NCI-H1694 (cell line): Measurements from ENCODE around the gene CASP9.
A peak's percentile ranks its signal among the peaks of the same experiment; 100 is the strongest.
"Not testable (repeated sequence)": the region's sequence is repeated elsewhere in the genome, so short reads cannot be mapped to it uniquely, and the experiment has no call there.

Experiments
- DNase-seq: peaks from one replicate; lab custom pipeline; 2025; lab: John Stamatoyannopoulos, UW

CASP9 gene

GRCh38 chr1:15500184-15501178 is 23.5 kb downstream of the CASP9 start:
- no peak for DNase-seq

GRCh38 chr1:15493869-15494390 is 30.1 kb downstream of the CASP9 start:
- no peak for DNase-seq

GRCh38 chr1:15492596-15492995 is 31.4 kb downstream of the CASP9 start:
- DNase-seq: no peak

GRCh38 chr1:15491010-15491409 is 33.0 kb downstream of the CASP9 start:
- DNase-seq: not testable (repeated sequence)

GRCh38 chr1:15489052-15489736 is 34.8 kb downstream of the CASP9 start:
- DNase-seq: peak; percentile 59

GRCh38 chr1:15488371-15488770 is 35.6 kb downstream of the CASP9 start:
- no peak for DNase-seq

GRCh38 chr1:15486844-15487610 is 37.0 kb downstream of the CASP9 start:
- DNase-seq: not testable (repeated sequence)

- DNase-seq: no peak
These were observed 38.4 kb downstream of the CASP9 start for GRCh38 chr1:15485636-15486035.

- not testable (repeated sequence) for DNase-seq
These were observed 39.6 kb downstream of the CASP9 start for GRCh38 chr1:15484443-15484842.

GRCh38 chr1:15483971-15484370 is 40.0 kb downstream of the CASP9 start:
- DNase-seq: no peak

GRCh38 chr1:15482983-15483543 is 41.0 kb downstream of the CASP9 start:
- DNase-seq: not testable (repeated sequence)

GRCh38 chr1:15482455-15482854 is 41.6 kb downstream of the CASP9 start:
- DNase-seq: not testable (repeated sequence)

- DNase-seq: no peak
These were observed 44.2 kb downstream of the CASP9 start for GRCh38 chr1:15479654-15480347.

GRCh38 chr1:15477646-15478212 is 46.3 kb downstream of the CASP9 start:
- DNase-seq: no peak

- DNase-seq: no peak
These were observed 47.1 kb downstream of the CASP9 start for GRCh38 chr1:15476927-15477326.

- no peak for DNase-seq
These were observed 48.2 kb downstream of the CASP9 start, which contains the start of gene CELA2B for GRCh38 chr1:15475752-15476314. Gene CELA2B (plus strand): TSS chr1:15476104. CDS start chr1:15476126, 22 bp downstream.

GRCh38 chr1:15472587-15472986 is 51.4 kb downstream of the CASP9 start:
- DNase-seq: no peak

- not testable (repeated sequence) for DNase-seq
These were observed 52.3 kb downstream of the CASP9 start for GRCh38 chr1:15471723-15472122.

GRCh38 chr1:15471067-15471466 is 52.9 kb downstream of the CASP9 start:
- not testable (repeated sequence) for DNase-seq

GRCh38 chr1:15469821-15470448 is 54.1 kb downstream of the CASP9 start:
- DNase-seq: peak; percentile 71
